Endothelial cell of umbilical vein (primary cell): ENCODE measurements around the gene SLC25A1.

Source experiments
- MYC ChIP-seq: IDR thresholded peaks from one replicate; pipeline ENCODE4 v1.6.1; 2011; ENCODE audit warnings: mild to moderate bottlenecking, low read depth, low read length
- POLR2AphosphoS5 ChIP-seq: IDR thresholded peaks from 2 replicates; pipeline ENCODE4 v1.6.1; 2012; ENCODE audit warnings: low read depth, mild to moderate bottlenecking, control low read depth, low read length, moderate library complexity; ENCODE audit not compliant: insufficient read depth
- TF ChIP-seq, protein P1 (sequence below), 2 donors: IDR thresholded peaks; 1 replicate in 1 of 2; 2 replicates in 1 of 2; pipeline ENCODE4 v1.5.1; 2011; ENCODE audit warnings: low read length in 2 of 2, mild to moderate bottlenecking in 2 of 2, moderate library complexity in 2 of 2, control low read depth in 1 of 2, inconsistent platforms in 1 of 2, low read depth in 1 of 2; ENCODE audit not compliant: insufficient read depth in 1 of 2; ENCODE audit errors: extremely low read depth in 1 of 2

GRCh38 chr22:19181786-19182471, 3.4 kb upstream of the SLC25A1 start:
- TF ChIP-seq POLR2AphosphoS5 (no peak), MYC (no peak)
- TF ChIP-seq, protein P1, sequence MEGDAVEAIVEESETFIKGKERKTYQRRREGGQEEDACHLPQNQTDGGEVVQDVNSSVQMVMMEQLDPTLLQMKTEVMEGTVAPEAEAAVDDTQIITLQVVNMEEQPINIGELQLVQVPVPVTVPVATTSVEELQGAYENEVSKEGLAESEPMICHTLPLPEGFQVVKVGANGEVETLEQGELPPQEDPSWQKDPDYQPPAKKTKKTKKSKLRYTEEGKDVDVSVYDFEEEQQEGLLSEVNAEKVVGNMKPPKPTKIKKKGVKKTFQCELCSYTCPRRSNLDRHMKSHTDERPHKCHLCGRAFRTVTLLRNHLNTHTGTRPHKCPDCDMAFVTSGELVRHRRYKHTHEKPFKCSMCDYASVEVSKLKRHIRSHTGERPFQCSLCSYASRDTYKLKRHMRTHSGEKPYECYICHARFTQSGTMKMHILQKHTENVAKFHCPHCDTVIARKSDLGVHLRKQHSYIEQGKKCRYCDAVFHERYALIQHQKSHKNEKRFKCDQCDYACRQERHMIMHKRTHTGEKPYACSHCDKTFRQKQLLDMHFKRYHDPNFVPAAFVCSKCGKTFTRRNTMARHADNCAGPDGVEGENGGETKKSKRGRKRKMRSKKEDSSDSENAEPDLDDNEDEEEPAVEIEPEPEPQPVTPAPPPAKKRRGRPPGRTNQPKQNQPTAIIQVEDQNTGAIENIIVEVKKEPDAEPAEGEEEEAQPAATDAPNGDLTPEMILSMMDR (IDR thresholded peaks at IDR 0.05; ENCODE audit: extremely low read depth in 1 of 2, insufficient read depth in 1 of 2, low read depth in 1 of 2, low read length in 2 of 2): no peak
